GM12878 (cell line): ENCODE results near the gene MDC1. TPM values are rescaled to one million over a fixed set of nuclear protein-coding genes. Genes with fewer than 3 reads are reported as not detected.

Experiments
- ATAC-seq: fragments of 200-7000 bp; cut with Tn5 transposase; 3 replicates; pipeline ENCODE4 v1.9.1; 2020; ENCODE audit warnings: mild to moderate bottlenecking, moderate library complexity
- BruUV-seq: library from RNA; stranded (reverse); fragments of 400-500 nt; replicated peaks from 2 replicates; lab custom pipeline; 2021; lab: Mats Ljungman, UMichigan
- CTCF ChIA-PET: fragments of 300-600 bp; sonication (Branson Sonifier 250); formaldehyde crosslinking; extraction: SDS; loops from one replicate; lab custom pipeline; 2021; ENCODE audit warnings: inconsistent platforms; lab: Yijun Ruan, JAX
- POLR2A ChIA-PET: fragments of 350-600 bp; formaldehyde crosslinking; extraction: SDS; loops from one replicate; lab custom pipeline; 2021; ENCODE audit warnings: inconsistent platforms; lab: Charles Lee
- RAD21 ChIA-PET: fragments of 300-600 bp; sonication (Branson Sonifier 250); formaldehyde crosslinking; loops from one replicate; lab custom pipeline; 2023; ENCODE audit warnings: antibody characterized with exemption; ENCODE audit not compliant: unreplicated experiment; lab: Charles Lee
- SMC1A ChIA-PET: fragments of 300-600 bp; sonication (Branson Sonifier 250); formaldehyde crosslinking; loops from one replicate; lab custom pipeline; 2023; ENCODE audit not compliant: unreplicated experiment, uncharacterized antibody; lab: Charles Lee
- DNase-seq: peaks from one replicate; pipeline ENCODE4 v3.0.0-alpha.2; 2011; ENCODE audit warnings: low read depth, low spot score
- FAIRE-seq: peaks from 3 replicates; lab custom pipeline; 2011; peaks lifted over from hg19 to GRCh38; lab: Jason Lieb, UNC
- H2AFZ ChIP-seq: 2 replicates; pipeline ENCODE4 v1.6.0; 2011; ENCODE audit warnings: low read depth, low read length, control low read depth; ENCODE audit not compliant: control insufficient read depth
- H3K27ac ChIP-seq: 2 replicates; pipeline ENCODE4 v1.5.1; 2011; ENCODE audit warnings: control low read depth; ENCODE audit not compliant: control insufficient read depth, insufficient read depth
- H3K27me3 ChIP-seq, 2 experiments: replicated peaks in 1 of 2; 2 replicates each; pipeline versions ENCODE4 v1.6.0 to v1.6.1; 2011; ENCODE audit warnings: low read length in 1 of 2; ENCODE audit not compliant: control insufficient read depth in 2 of 2, insufficient read depth in 2 of 2
- H3K36me3 ChIP-seq, 2 experiments: 2 replicates each; pipeline ENCODE4 v1.5.1; 2011; ENCODE audit warnings: low read length in 1 of 2; ENCODE audit not compliant: control insufficient read depth in 2 of 2, insufficient read depth in 2 of 2
- H3K4me1 ChIP-seq: 2 replicates; pipeline ENCODE4 v1.6.1; 2011; ENCODE audit warnings: mild to moderate bottlenecking, low read length, moderate library complexity, mixed read lengths; ENCODE audit not compliant: control insufficient read depth, insufficient read depth
- H3K4me2 ChIP-seq: 2 replicates; pipeline ENCODE4 v1.6.0; 2011; ENCODE audit warnings: control low read depth; ENCODE audit not compliant: control insufficient read depth, insufficient read depth
- H3K4me3 ChIP-seq: fragments of 200-600 bp; sonication (generic); 2 replicates; pipeline ENCODE4 v1.5.1; 2016
- H3K79me2 ChIP-seq: 2 replicates; pipeline ENCODE4 v1.6.0; 2011; ENCODE audit warnings: low read length; ENCODE audit not compliant: control insufficient read depth, insufficient read depth
- H3K9ac ChIP-seq: 2 replicates; pipeline ENCODE4 v1.8.0; 2011; ENCODE audit warnings: low read length, control low read depth, mixed read lengths; ENCODE audit not compliant: control insufficient read depth, insufficient read depth
- H3K9me3 ChIP-seq: replicated peaks from 3 replicates; pipeline ENCODE4 v1.5.1; 2011; ENCODE audit warnings: mild to moderate bottlenecking, low read length; ENCODE audit not compliant: control insufficient read depth, insufficient read depth
- H4K20me1 ChIP-seq: 2 replicates; pipeline ENCODE4 v1.6.0; 2011; ENCODE audit not compliant: control insufficient read depth, insufficient read depth
- BHLHE40 ChIP-seq, 2 experiments: fragments of 450-650 bp in 1 of 2; IDR thresholded peaks; 2 replicates each; pipeline ENCODE4 v1.6.1; 2011 to 2017; ENCODE audit warnings: low read depth in 2 of 2, borderline replicate concordance in 1 of 2, improper control_type of control experiment in 1 of 2, low read length in 1 of 2, mild to moderate bottlenecking in 1 of 2
- CEBPZ ChIP-seq: fragments of 150-350 bp; IDR thresholded peaks from 2 replicates; pipeline ENCODE4 v1.6.1; 2016; ENCODE audit warnings: low read depth, low read length
- HDAC2 ChIP-seq: fragments of 200-600 bp; sonication (generic); IDR thresholded peaks from 2 replicates; pipeline ENCODE4 v1.6.1; 2017
- HDGF ChIP-seq: fragments of 450-650 bp; IDR thresholded peaks from 2 replicates; pipeline ENCODE4 v1.6.1; 2016; ENCODE audit warnings: antibody characterized with exemption
- IKZF1 ChIP-seq: fragments of 450-650 bp; conservative IDR thresholded peaks from 2 replicates; pipeline ENCODE4 v1.6.1; 2017; ENCODE audit warnings: antibody characterized with exemption, mild to moderate bottlenecking
- IKZF2 ChIP-seq, 2 experiments: fragments of 450-650 bp; IDR thresholded peaks; 2 replicates each; pipeline ENCODE4 v1.6.1; 2017; ENCODE audit warnings: mild to moderate bottlenecking in 2 of 2, moderate library complexity in 2 of 2
- MEF2B ChIP-seq: fragments of 450-650 bp; IDR thresholded peaks from 2 replicates; pipeline ENCODE4 v1.6.1; 2018; ENCODE audit warnings: mild to moderate bottlenecking, moderate library complexity; ENCODE audit not compliant: partially characterized antibody, poor library complexity, severe bottlenecking
- NFXL1 ChIP-seq: fragments of 450-650 bp; IDR thresholded peaks from 2 replicates; pipeline ENCODE4 v1.6.1; 2017; ENCODE audit warnings: antibody characterized with exemption, mild to moderate bottlenecking, borderline replicate concordance
- NR2C2 ChIP-seq: IDR thresholded peaks from 2 replicates; pipeline ENCODE4 v1.6.1; 2011; ENCODE audit warnings: borderline replicate concordance, low read depth; ENCODE audit not compliant: control insufficient read depth, insufficient read length
- SKIL ChIP-seq: fragments of 450-650 bp; IDR thresholded peaks from 2 replicates; pipeline ENCODE4 v1.6.1; 2017; ENCODE audit warnings: mild to moderate bottlenecking, low read depth, inconsistent platforms; ENCODE audit not compliant: poor library complexity, severe bottlenecking
- SMARCA5 ChIP-seq: fragments of 450-650 bp; IDR thresholded peaks from 2 replicates; pipeline ENCODE4 v1.6.1; 2017; ENCODE audit warnings: mild to moderate bottlenecking
- TCF3 ChIP-seq: IDR thresholded peaks from 2 replicates; pipeline ENCODE4 v1.6.1; 2012; ENCODE audit warnings: low read depth, mild to moderate bottlenecking, low read length, borderline replicate concordance; ENCODE audit not compliant: insufficient read depth
- ZBED1 ChIP-seq: IDR thresholded peaks from 2 replicates; pipeline ENCODE4 v1.6.1; 2016; ENCODE audit warnings: borderline replicate concordance
- ZNF592 ChIP-seq: fragments of 450-650 bp; IDR thresholded peaks from 2 replicates; pipeline ENCODE4 v1.6.1; 2017; ENCODE audit warnings: mild to moderate bottlenecking, moderate library complexity
- ZZZ3 ChIP-seq: IDR thresholded peaks from 2 replicates; pipeline ENCODE4 v1.6.1; 2011; ENCODE audit warnings: low read depth; ENCODE audit not compliant: control insufficient read depth, insufficient read length
- WGBS: methylation state at CpG from one replicate; pipeline ENCODE4 v1.1.6; 2016; ENCODE audit warnings: low lambda C conversion rate; ENCODE audit not compliant: insufficient replicate concordance, insufficient coverage; ENCODE audit errors: missing lambda C conversion rate; 5-methylcytosine and 5-hydroxymethylcytosine counted together
- in situ Hi-C: fragments of 300-500 bp; cut with MboI; formaldehyde crosslinking; loops from 9 replicates; pipeline ENCODE4 v1.14.3; 2018; ENCODE audit warnings: mixed read lengths
- intact Hi-C: fragments of 100-400 bp; cut with micrococcal nuclease; formaldehyde crosslinking; loops from one replicate; pipeline ENCODE4 v1.14.2; 2022; ENCODE audit not compliant: unreplicated experiment
- polyA plus RNA-seq, 11 experiments: library from polyadenylated mRNA; depleted of rRNA in 4 of 11; unstranded in 6 of 11; stranded (reverse) in 5 of 11; fragments of >200 nt; fragmentation: Nextera tagmentation in 4 of 11; fragmentation: Illumina TruSeq in 1 of 11; extraction: Ambion mirVana in 4 of 11; extraction: Trizol in 1 of 11; gene quantifications; 1 replicate in 1 of 11; 2 replicates in 10 of 11; pipeline versions ENCODE4 v1.2.1 to v1.2.3, GENCODE V29; 2011 to 2016; ENCODE audit warnings: inconsistent platforms in 2 of 11, missing spikeins in 2 of 11, low read depth in 1 of 11
- total RNA-seq, 4 experiments: library from RNA; depleted of rRNA in 3 of 4; stranded (reverse); fragments of >200 nt in 3 of 4; fragmentation: Illumina TruSeq in 1 of 4; extraction: Trizol in 1 of 4; gene quantifications; 2 replicates each; pipeline versions ENCODE4 v1.2.1 to v1.2.3, GENCODE V29; 2013 to 2021

MDC1 gene
- total and polyA plus RNA-seq, 10 of the 15 experiments (the other 5 are each of a cell fraction or from before 2014, with no cell fraction given) = 5.1 to 62.5 (median 22.4) TPM

DNA sequence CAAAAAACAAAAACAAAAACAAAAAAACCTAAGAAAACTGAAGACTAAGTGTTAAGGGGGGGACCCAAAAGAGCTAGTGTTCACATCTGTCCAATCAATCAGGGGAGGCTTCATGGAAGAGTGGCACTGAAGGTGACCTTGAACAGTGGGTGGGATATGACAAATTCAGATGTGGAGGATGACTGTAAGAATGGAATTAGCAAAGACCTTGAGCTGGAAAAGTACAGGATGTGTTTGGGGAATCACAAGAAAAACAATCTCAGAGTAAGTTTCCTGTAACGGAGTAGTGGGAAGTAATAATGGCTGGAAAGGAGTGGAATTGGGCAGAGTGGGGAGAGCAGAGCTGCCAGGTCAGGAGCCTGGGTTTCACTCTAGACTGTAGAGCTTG, 30.2 kb upstream of the MDC1 start:
- no TSS peak for BruUV-seq
- Histone ChIP-seq H3K27ac (no peak overlapping the region), H2AFZ (no peak overlapping the region), H4K20me1 (no peaks in the 10 kb centered on the region), H3K4me2 (no peak overlapping the region), H3K36me3 (no peaks in the 10 kb centered on the region; a peak in 1 of 4 replicates), H3K9ac (no peak overlapping the region), H3K27me3 (no peaks in the 10 kb centered on the region), H3K79me2 (peaks cover 16% of the 10 kb centered on the region), H3K4me1 (peaks cover 6% of the 10 kb centered on the region), H3K4me3 (no peak overlapping the region), H3K9me3 (no peaks in the 10 kb centered on the region)
- in situ Hi-C loops = no loop called here
- FAIRE-seq (no peak), ATAC-seq (no peak), DNase-seq (no peak)
- ChIA-PET SMC1A (interaction anchor here (0.9 to 2.6 kb wide), 11 partner anchors 8 to 81 kb away, joined by 3 to 16 read pairs (median 5); no protein-coding TSS in a partner anchor), RAD21 (interaction anchor here (1.4 to 2.3 kb wide), 7 partner anchors 9 to 167 kb away, joined by 3 to 8 read pairs (median 5); partner anchors contain the start of gene VARS2), POLR2A (interaction anchor here (0.7 to 2.9 kb wide), 6 partner anchors 9 to 70 kb away, joined by 3 to 21 read pairs (median 4); no protein-coding TSS in a partner anchor), CTCF (interaction anchor here (0.9 to 3.0 kb wide), 11 partner anchors 7 to 130 kb away, joined by 3 to 18 read pairs (median 6); no protein-coding TSS in a partner anchor)
- 93% methylated on average over 1 of the region's 1 CpG for WGBS
- intact Hi-C loops = no loop called here
- TF ChIP-seq NR2C2 (no peak), HDGF (no peak), IKZF2 (IDR thresholded peaks at IDR 0.05) (no peak), SMARCA5 (no peak), IKZF1 (no peak), BHLHE40 (IDR thresholded peaks at IDR 0.05; ENCODE audit: borderline replicate concordance in 1 of 2, low read depth in 2 of 2, low read length in 1 of 2) (no peak), CEBPZ (no peak), ZZZ3 (no peak), TCF3 (no peak), HDAC2 (no peak), ZBED1 (no peak), NFXL1 (no peak), SKIL (no peak), ZNF592 (no peak), MEF2B (no peak)
